ENCODE data around the gene MRPS30.

The MRPS30 gene

GRCh38 chr5:44828719-44829118, 20.0 kb downstream of the MRPS30 start:
- in situ Hi-C loops (cut with HindIII; ENCODE audit: low pct_ligation_motif_present, low sequenced_read_pairs): no loop called here
- no peaks in the 10 kb centered on the region for H3K27me3 ChIP-seq (replicated peaks)
- no peak overlapping the region for H3K4me3 ChIP-seq (ENCODE audit: low read depth, low read length)
- no peaks in the 10 kb centered on the region for H3K36me3 ChIP-seq (replicated peaks)
- no peak overlapping the region for H3K27ac ChIP-seq
- DNase-seq: no peak
- no peak for TF ChIP-seq CTCF (IDR thresholded peaks at IDR 0.05; ENCODE audit: low read depth, low read length, missing control alignments)

GRCh38 chr5:44830951-44831350, 22.2 kb downstream of the MRPS30 start:
- TF ChIP-seq CTCF (IDR thresholded peaks at IDR 0.05; ENCODE audit: low read depth, low read length, missing control alignments): no peak
- Histone ChIP-seq H3K36me3 (replicated peaks) (no peaks in the 10 kb centered on the region), H3K4me3 (ENCODE audit: low read depth, low read length) (no peak overlapping the region), H3K27ac (no peak overlapping the region), H3K27me3 (replicated peaks) (no peaks in the 10 kb centered on the region)
- no peak for DNase-seq
- in situ Hi-C loops (cut with HindIII; ENCODE audit: low pct_ligation_motif_present, low sequenced_read_pairs): no loop called here

GRCh38 chr5:44833249-44833648, 24.5 kb downstream of the MRPS30 start:
- TF ChIP-seq CTCF (IDR thresholded peaks at IDR 0.05; ENCODE audit: low read depth, low read length, missing control alignments): no peak
- no peak overlapping the region for H3K27ac ChIP-seq
- no peak overlapping the region for H3K4me3 ChIP-seq (ENCODE audit: low read depth, low read length)
- in situ Hi-C loops (cut with HindIII; ENCODE audit: low pct_ligation_motif_present, low sequenced_read_pairs): no loop called here
- DNase-seq: no peak
- no peaks in the 10 kb centered on the region for H3K27me3 ChIP-seq (replicated peaks)
- no peaks in the 10 kb centered on the region for H3K36me3 ChIP-seq (replicated peaks)

GRCh38 chr5:44835693-44836092, 26.9 kb downstream of the MRPS30 start:
- no peak for TF ChIP-seq CTCF (IDR thresholded peaks at IDR 0.05; ENCODE audit: low read depth, low read length, missing control alignments)
- DNase-seq: no peak
- Histone ChIP-seq H3K27me3 (replicated peaks) (no peaks in the 10 kb centered on the region), H3K27ac (no peak overlapping the region), H3K4me3 (ENCODE audit: low read depth, low read length) (no peak overlapping the region), H3K36me3 (replicated peaks) (no peaks in the 10 kb centered on the region)
- in situ Hi-C loops (cut with HindIII; ENCODE audit: low pct_ligation_motif_present, low sequenced_read_pairs): no loop called here

- TF ChIP-seq CTCF (IDR thresholded peaks at IDR 0.05; ENCODE audit: low read depth, low read length, missing control alignments): no peak
- no peaks in the 10 kb centered on the region for H3K36me3 ChIP-seq (replicated peaks)
- DNase-seq: no peak
- H3K4me3 ChIP-seq (ENCODE audit: low read depth, low read length): no peak overlapping the region
- H3K27me3 ChIP-seq (replicated peaks): no peaks in the 10 kb centered on the region
- no peak overlapping the region for H3K27ac ChIP-seq
- in situ Hi-C loops (cut with HindIII; ENCODE audit: low pct_ligation_motif_present, low sequenced_read_pairs): no loop called here
Observed at GRCh38 chr5:44839018-44839681, 30.4 kb downstream of the MRPS30 start.
